Spleen (tissue), 7 donors: ENCODE measurements around the gene CD36.

ENCODE experiments used
- POLR2A ChIP-seq, 3 donors: fragments of 450-650 bp; IDR thresholded peaks; one replicate each; pipeline ENCODE4 v1.5.1; 2017; ENCODE audit warnings: antibody characterized with exemption in 3 of 3, mild to moderate bottlenecking in 1 of 3
- POLR2AphosphoS5 ChIP-seq, 3 donors: sonication (generic); formaldehyde crosslinking; IDR thresholded peaks; one replicate each; pipeline ENCODE4 v1.5.1; 2017; ENCODE audit warnings: antibody characterized with exemption in 3 of 3
- TF ChIP-seq, protein P1 (sequence below), 11 experiments: fragments of 200-600 bp in 7 of 11; fragments of 450-650 bp in 4 of 11; sonication (generic) in 4 of 11; IDR thresholded peaks in 8 of 11; conservative IDR thresholded peaks in 3 of 11; 1 replicate in 7 of 11; 2 replicates in 4 of 11; pipeline versions ENCODE4 v1.4.0 to v1.8.0; 2016 to 2021; ENCODE audit warnings: antibody characterized with exemption in 11 of 11, inconsistent platforms in 4 of 11, mild to moderate bottlenecking in 1 of 11
- donor health status: DM: no; HTN: no; CAD: no; lungs with moderate emphysema.
- donor health status: DM: no; HTN: no; CAD: no.
- donor health status: DM: no; HTN: no; CAD: no.

DNA sequence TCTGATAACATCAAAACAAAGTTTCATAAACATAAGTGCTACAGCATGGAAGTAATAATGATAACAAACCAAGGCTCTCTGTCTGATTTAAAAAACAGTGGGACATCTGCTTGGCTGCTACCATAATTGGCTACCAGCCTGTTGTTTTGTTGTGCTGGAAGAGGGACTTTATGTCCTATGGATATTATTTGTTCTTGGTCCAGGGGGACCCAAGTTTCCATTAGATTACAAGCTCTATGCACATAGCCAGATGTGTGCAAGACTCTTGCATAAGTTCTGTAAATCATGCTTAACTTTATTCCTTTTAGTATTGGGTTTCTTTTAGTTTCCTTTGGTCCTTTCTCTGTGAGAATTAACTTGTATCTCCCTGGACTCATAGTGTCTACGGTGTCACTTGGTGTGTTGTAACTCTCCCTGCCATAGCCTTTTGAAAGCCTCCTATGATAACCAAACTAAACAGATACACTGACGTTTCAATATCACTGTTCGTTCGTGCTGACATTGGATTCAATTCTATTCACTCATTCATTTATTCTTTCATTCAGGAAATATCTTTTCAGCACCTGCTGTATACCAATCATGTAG, 41.4 kb upstream of the CD36 start:
- TF ChIP-seq, protein P1, sequence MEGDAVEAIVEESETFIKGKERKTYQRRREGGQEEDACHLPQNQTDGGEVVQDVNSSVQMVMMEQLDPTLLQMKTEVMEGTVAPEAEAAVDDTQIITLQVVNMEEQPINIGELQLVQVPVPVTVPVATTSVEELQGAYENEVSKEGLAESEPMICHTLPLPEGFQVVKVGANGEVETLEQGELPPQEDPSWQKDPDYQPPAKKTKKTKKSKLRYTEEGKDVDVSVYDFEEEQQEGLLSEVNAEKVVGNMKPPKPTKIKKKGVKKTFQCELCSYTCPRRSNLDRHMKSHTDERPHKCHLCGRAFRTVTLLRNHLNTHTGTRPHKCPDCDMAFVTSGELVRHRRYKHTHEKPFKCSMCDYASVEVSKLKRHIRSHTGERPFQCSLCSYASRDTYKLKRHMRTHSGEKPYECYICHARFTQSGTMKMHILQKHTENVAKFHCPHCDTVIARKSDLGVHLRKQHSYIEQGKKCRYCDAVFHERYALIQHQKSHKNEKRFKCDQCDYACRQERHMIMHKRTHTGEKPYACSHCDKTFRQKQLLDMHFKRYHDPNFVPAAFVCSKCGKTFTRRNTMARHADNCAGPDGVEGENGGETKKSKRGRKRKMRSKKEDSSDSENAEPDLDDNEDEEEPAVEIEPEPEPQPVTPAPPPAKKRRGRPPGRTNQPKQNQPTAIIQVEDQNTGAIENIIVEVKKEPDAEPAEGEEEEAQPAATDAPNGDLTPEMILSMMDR (IDR thresholded peaks at IDR 0.05 in 8 of 11, conservative IDR thresholded peaks at IDR 0.05 in 3 of 11) = no peak
- no peak for TF ChIP-seq POLR2AphosphoS5 (IDR thresholded peaks at IDR 0.05)
- no peak for TF ChIP-seq POLR2A (IDR thresholded peaks at IDR 0.05)
